ENCODE results near the gene VKORC1.

- TF ChIP-seq KDM1A (IDR thresholded peaks at IDR 0.05; ENCODE audit: low read depth): no peak
- TF ChIP-seq CTCF (IDR thresholded peaks at IDR 0.05): no peak
- no peak for TF ChIP-seq EP300 (IDR thresholded peaks at IDR 0.05)
- TF ChIP-seq NFE2L2 (conservative IDR thresholded peaks at IDR 0.05; ENCODE audit: low read length): no peak
Measured at GRCh38 chr16:31083981-31084380, 10.6 kb downstream of the VKORC1 start.
